NCI-H2171 (cell line): ENCODE measurements around the gene FSIP1.

ENCODE experiments used
- DNase-seq: peaks from one replicate; lab custom pipeline; 2025; lab: John Stamatoyannopoulos, UW

FSIP1 gene

DNA sequence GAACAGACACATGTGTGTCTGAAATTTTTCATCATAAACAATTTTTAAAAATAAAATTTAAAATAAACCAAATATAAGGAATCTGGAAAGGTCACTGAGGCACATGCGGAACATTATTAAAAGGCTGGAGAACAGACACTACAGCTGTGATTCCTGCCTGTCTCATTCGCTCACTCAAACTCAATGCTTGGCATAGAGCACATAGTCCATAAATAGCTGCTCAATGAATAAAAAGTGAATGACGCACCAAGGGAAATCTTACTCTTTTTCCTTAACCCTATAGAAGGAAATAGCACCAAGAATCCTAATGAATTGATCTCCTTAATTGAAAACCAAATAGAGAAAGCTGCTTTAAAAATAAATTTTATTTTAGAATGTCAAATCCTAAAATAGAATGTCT is 98.4 kb downstream of the FSIP1 start:
- DNase-seq: no peak

GRCh38 chr15:39682366-39682765 is 100.3 kb downstream of the FSIP1 start:
- DNase-seq: no peak

- no peak for DNase-seq
Observed at GRCh38 chr15:39680868-39681267, 101.8 kb downstream of the FSIP1 start.

GRCh38 chr15:39672666-39673065 is 110.0 kb downstream of the FSIP1 start:
- DNase-seq: no peak

DNA sequence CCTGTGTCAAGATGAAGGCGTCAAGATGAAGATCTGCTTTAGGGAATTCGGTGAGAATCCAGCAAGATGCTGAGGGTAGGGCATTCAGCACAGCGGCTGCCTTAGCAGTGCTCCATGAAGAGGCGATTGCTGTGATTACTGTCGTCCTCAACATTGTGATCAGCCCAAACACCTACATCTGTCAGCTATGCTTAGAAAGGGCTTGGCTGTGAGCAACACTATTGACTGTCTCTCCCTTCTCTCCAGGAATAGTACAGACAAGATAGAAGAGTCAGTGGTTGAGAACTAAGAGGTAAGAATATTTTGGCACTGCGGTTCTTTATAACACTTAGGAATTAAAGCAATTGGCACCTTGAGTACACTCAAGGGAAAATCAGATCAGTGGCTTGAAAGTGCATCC is 110.5 kb downstream of the FSIP1 start:
- no peak for DNase-seq

GRCh38 chr15:39670687-39671086 is 112.0 kb downstream of the FSIP1 start:
- no peak for DNase-seq

GRCh38 chr15:39669661-39670060 is 113.0 kb downstream of the FSIP1 start:
- DNase-seq: no peak

- no peak for DNase-seq
Observed at GRCh38 chr15:39669241-39669640, 113.4 kb downstream of the FSIP1 start.

GRCh38 chr15:39668457-39668856 is 114.2 kb downstream of the FSIP1 start:
- DNase-seq: no peak

DNA sequence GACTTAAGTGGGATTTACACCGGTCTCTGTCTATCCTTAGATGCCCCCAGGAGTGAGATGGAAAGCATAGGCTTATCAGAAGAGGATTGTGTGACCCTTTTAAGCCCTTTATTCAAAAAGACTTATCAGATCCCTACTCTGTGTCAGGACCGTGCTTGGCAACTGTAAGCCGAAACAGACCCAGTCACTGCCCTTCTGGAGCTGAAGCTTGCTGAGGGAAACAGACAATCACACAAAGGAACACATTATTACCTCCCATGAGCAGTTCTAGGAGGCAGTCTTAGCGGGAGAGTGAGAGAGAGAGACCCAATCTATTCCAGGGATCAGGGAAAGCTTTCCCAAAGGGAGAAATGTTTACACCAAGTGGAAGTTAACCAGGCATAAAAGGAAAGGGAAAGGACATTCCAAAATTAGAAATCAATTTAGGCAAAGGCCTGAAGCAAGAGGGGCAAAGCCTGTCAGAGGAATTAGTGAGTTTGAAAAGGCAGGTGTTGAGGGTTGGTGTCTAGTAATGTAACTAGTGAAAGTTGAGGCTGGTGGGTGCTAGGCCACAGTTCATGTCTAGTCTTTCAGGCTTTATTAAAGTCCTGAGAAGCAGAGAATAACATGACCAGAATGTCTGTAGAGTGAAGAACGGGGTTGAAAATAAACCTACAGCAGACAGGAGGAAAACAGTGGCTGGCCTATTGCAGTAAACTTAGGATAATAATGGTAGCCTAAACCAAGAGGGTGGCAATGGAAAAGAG is 115.1 kb downstream of the FSIP1 start:
- DNase-seq: no peak

DNA sequence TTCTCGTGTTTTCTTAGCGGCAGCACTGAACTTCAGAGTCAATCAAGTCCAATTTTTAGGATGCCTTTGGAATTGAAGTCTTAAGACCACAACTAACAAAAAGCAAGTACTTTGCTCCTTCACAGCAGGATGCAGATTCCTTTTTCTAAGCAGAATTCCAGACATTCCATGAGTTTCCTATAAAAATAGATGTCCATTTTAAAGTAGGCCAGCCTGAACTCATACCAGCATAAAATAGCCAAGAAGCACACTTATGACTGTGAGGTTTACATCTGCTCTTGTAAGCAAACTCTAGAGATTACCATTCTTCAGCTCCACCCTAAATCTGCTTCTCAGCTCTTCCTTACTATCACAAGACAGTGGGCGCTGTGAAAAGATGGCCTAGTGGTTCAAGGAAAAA is 116.0 kb downstream of the FSIP1 start:
- DNase-seq: no peak

DNA sequence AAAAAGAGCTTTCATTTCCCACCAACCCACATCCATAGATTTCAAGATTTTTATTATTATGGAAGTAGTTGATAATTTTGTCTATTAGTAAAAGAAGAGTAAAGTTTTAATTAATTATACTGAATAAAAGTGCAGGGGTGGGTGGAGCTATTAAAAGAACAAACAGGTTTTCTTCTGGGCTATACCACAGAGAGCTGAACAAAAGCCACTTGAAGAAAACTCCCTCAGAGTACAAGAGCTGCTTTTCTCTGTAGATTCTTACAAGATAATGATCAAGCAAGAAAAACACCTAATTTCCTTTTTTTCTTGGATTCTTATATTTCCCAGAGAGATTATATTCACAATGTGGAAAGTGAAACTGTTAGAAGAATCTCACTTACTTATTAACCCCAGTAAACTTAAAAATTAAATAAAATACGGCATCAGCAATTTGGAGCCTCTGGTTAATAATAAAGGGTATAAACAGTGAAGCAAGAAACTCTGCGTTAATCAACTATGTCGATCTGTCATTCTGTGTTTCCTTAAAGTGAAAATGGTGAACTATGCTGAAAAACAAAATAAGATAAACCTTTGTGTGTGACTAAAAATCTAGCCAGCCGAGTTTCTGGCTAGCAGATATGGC is 116.9 kb downstream of the FSIP1 start:
- DNase-seq: no peak

DNA sequence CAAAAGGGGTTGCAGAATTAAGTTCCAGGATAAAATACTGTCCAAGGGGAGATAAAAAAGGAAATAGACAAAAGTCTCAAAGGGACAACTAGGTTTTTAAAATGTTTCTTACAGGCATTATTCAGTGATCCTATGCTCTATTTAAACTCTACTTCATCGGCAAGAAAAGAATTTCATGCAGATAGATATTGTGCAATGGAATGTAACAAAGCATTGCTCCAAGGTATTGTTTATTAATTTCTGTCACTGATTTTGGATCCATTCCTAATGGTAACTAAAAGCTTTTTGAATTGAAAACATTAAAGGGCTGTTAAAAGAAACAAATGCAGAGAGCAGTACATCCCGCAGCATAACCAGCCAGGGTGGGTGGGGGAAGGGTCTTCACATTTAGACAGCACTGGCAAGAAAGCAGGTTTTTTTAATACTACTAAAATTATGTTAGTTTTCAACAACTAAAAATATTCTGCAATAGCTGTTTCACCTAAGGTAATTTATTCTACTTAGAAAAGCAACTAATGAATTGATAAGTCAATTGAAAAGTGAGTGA is 118.9 kb downstream of the FSIP1 start:
- no peak for DNase-seq

- DNase-seq: no peak
Observed at GRCh38 chr15:39661776-39662175, 120.9 kb downstream of the FSIP1 start.

- no peak for DNase-seq
Observed at GRCh38 chr15:39658740-39659139, 123.9 kb downstream of the FSIP1 start.

DNA sequence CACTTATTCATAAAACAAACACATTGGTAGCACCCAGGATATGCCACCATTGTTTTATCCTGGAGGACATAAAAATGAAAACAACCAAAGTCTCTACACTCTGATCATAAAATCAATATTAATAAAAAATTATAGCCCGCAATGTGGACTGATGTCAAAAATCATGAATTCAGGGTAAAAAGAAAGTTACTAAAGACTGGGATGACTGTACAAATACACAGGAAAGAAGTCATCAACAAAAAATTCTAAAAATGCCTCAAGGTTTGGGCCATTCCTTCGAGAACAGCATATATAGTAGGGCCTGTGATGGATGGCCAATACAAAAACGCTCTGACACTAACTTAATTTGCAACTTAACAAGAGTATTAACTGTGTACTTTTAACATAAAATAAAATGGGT is 125.0 kb downstream of the FSIP1 start:
- DNase-seq: no peak

DNA sequence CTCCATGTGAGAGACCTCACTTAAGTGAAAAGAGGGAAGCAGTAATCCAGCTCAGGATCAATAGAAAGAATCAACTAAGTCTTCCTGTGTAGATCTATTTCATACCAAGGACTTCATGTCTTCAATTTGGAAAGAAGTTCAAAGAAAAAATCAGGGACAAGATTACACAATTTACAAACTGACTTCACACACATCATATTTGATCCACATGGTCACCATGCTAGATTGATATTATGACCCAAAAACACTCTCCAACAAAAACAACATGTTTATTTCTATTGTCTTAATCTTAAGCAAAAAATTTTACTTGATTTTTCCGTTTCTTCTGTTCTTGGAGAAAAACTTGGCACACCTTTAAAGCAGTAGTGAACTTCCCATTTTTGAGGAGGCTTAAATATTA is 125.5 kb downstream of the FSIP1 start:
- no peak for DNase-seq

DNA sequence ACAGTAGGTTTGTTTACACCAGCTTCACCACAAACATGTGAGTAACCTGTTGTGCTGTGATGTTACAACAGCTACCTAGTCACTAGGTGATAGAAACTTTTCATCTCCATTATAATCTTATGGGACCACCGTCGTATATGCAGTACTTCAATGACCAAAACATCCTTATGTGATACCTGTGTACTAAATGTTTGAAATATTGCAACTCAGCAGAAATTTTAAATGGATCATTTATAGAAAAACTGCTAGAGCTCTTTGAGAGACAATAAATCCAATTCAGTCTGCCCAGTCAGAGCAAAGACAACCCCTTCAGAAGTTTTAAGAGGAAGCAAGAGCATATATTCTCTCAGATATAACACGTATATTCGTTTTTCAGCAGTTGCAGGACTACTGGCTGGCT is 128.3 kb downstream of the FSIP1 start:
- DNase-seq: no peak

DNA sequence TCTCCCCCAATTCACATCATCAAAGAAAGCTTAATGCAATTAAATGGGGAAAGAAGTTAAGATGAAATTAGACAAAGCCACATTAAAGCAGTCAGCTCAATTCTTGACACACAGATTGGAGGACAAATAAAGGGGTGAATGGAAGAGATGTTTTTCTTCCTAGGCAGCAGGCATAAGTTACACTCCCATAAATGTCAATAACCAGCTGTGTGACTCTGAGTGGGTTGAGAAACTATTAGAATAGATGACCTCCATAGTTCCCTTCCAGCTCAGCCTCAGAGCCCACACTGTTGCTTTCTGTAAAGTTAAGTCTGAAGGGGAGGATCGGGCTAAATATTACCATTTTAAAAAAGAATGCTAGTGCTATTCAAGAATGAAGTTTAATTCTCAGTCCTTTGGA is 130.8 kb downstream of the FSIP1 start:
- no peak for DNase-seq

- DNase-seq: no peak
Observed at GRCh38 chr15:39651295-39651694, 131.3 kb downstream of the FSIP1 start.

DNA sequence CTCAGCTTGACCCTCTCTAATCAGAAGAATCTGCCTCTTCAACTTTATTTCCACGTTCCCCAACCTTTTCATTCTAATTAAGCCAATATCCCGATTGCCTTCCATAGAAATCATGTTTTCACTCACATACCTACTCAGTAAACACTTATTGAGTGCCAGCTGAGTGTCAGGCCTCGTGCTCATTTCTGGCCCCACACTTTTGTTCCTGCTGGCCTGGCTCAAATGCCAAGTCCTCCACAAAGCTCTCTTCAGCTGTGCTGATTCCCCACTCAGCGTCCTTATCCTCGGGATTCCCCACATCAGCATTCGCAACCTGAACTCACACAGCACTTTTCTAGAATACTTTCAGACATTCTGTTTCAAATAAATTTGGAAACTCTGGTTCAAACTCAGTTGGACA is 132.9 kb downstream of the FSIP1 start:
- no peak for DNase-seq

- no peak for DNase-seq
Observed at GRCh38 chr15:39646425-39646824, 136.2 kb downstream of the FSIP1 start.

- DNase-seq: no peak
Observed at GRCh38 chr15:39645976-39646257, 136.7 kb downstream of the FSIP1 start.
